C4-2B (cell line): ENCODE results near the gene CCL13.

Experiments
- CTCF ChIP-seq: fragments of 450-650 bp; conservative IDR thresholded peaks from 2 replicates; pipeline ENCODE4 v1.5.1; 2017; ENCODE audit warnings: mild to moderate bottlenecking
- ZFX ChIP-seq: fragments of 450-650 bp; IDR thresholded peaks from 2 replicates; pipeline ENCODE4 v1.6.1; 2017

- TF ChIP-seq CTCF (no peak), ZFX (no peak)
Observed at GRCh38 chr17:34369571-34369970, 13.3 kb downstream of the CCL13 start.
